CD4-positive, alpha-beta T cell treated with Interleukin-17A for 4 hours (primary cell): ENCODE data around the gene COL4A3.

Experiments
- DNase-seq: peaks from one replicate; pipeline ENCODE4 v3.0.0-alpha.2; 2020; ENCODE audit warnings: mixed read lengths

COL4A3 gene

GRCh38 chr2:227163998-227164762 is at the start of gene COL4A3, which contains the start of gene COL4A4:
Gene COL4A3 (plus strand): TSS chr2:227164624. CDS start chr2:227164727, 103 bp downstream.
Gene COL4A4 (minus strand): TSS chr2:227164205. CDS start chr2:227147483, 16,722 bp downstream.
- DNase-seq: no peak

GRCh38 chr2:227115761-227116160 is 48.7 kb upstream of the COL4A3 start:
- DNase-seq: no peak

GRCh38 chr2:227117027-227117426 is 47.4 kb upstream of the COL4A3 start:
- no peak for DNase-seq

GRCh38 chr2:227117852-227118251 is 46.6 kb upstream of the COL4A3 start:
- DNase-seq: no peak

DNA sequence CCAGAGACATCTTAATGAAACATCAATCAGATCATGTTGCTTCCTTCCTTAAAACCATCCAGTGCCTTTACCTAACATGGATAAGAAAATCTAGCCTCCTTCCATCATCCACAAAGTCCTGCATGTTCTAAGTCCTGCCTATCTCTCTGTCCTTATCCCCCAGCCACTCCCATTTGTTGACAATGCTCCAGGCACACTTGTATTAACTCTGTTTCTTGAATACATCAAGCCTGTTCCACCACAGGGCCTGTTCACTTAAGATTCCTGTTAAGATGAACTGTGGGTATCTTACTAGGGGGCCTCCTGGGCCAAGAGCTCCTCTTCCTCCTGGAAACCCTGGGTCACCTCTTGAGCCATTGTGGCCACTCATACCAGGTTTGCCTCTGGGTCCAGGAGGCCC is 46.1 kb upstream of the COL4A3 start:
- DNase-seq: no peak

GRCh38 chr2:227123697-227124096 is 40.7 kb upstream of the COL4A3 start:
- DNase-seq: no peak

DNA sequence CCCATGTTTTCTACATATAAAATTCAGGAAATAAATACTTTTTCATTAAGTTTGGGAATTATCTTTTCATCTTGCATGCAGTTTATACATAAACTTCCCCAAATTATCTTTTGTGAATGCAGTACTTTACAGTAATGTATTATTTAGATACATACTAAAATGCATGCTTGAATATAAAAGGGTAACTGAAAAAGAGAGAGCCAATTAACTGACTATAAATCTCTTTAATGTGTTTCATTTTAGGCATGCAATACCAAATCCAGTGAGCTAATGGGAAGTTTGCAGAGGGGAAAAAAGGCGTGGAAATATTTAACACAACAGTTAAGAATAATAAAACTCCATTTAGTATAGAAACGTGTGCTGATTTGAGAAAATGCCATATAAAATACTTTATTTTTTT is 39.6 kb upstream of the COL4A3 start:
- no peak for DNase-seq

- DNase-seq: no peak
These were observed 38.9 kb upstream of the COL4A3 start for GRCh38 chr2:227125506-227125905.

- no peak for DNase-seq
These were observed 37.2 kb upstream of the COL4A3 start for GRCh38 chr2:227127201-227127600.

DNA sequence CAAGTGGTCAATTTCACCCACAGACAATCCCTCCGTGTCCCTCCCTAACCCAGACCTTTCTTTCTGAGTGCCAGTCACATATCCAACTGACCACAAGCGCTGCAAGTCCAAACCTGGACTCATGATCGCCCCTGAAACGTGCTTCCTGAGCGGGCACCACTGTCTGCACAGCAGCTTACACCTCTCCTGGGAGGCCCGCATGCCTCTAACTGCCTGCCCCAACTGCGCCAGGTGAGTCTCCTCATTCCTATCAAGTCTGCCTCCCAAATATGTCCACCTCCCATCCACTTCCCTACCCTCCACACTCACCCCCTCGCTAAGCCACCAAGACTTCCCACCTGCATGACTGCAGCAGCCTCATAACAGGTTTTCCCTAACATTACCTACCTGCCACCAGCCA is 33.8 kb upstream of the COL4A3 start:
- DNase-seq: no peak

DNA sequence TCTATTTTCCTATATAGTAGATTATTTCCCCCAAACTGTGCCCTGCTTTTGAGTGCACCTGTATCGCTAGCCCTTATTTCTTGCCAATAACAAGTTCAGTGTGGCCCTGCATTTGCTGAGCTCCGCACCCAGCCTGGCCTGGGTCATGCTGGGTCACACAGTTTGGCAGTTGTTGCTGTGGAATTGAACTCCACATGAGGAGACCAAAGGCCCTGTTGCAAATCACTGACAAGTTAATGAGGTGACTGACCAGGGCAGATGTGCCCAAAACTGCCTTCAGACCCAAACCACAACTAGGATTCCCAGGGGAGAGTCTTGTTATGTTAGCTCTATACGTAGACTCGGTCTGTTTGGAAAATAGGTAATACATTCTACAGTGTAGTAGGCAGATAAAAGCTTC is 31.4 kb upstream of the COL4A3 start:
- no peak for DNase-seq

GRCh38 chr2:227134591-227134990 is 29.8 kb upstream of the COL4A3 start:
- no peak for DNase-seq

DNA sequence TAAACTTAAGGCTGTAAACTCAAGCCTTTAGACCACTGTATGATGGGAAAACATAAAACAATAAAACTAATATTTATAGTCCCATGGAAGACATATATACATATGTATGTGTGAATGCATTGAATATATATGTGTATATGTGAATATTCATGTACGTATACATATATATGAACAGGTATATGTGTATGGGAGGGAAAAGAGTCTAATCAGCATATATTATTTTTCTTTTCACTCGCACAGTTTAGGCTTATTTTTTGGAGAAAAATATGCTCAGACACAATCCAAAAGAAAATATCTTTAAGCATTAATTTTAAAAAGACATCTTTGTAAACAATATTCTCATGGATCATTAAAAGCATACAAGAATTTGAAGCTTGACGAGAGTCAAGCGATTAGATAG is 23.1 kb upstream of the COL4A3 start:
- DNase-seq: no peak

GRCh38 chr2:227143895-227144294 is 20.5 kb upstream of the COL4A3 start:
- no peak for DNase-seq

DNA sequence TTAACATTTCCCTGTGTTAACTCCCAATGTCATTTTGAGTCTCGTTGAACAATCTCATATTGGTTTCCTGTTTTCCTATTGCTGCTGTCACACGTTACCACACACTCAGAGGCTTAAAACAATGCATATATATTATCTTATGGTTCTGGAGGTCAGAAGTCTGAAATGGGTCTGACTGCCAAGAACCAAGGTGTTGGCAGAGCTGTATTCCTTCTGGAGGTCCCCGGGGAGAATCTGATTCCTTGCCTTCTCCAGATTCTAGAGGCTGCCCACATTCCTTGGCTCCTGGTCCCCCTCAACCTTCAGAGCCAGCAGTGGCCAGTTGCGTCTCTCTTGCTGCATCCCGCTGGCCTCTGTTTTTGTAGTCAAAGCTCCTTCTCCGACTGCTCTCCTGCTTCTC is 18.0 kb upstream of the COL4A3 start:
- DNase-seq: no peak

DNA sequence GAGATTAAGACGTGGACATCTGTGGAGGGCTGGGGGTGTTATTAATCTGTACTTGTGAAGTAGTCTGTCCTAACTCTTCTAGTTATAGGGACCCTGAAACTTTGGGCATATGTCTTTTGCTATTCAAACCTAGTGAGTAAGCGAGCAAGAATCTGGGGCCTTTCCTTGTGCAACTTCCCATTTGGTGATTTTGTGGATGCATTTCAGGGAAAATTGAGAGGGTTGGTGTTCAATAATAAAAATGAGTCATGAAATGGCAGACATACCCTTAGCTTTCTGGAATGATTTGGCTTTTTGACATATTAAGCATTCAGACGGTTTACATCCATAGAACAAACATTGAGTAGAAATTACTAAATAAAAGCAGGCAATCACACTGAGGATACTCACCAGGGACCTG is 17.4 kb upstream of the COL4A3 start:
- DNase-seq: no peak

GRCh38 chr2:227148106-227148505 is 16.3 kb upstream of the COL4A3 start:
- DNase-seq: no peak

- DNase-seq: no peak
These were observed 14.0 kb upstream of the COL4A3 start for GRCh38 chr2:227150222-227150936.

- DNase-seq: no peak
These were observed 12.2 kb upstream of the COL4A3 start for GRCh38 chr2:227152093-227152766.

DNA sequence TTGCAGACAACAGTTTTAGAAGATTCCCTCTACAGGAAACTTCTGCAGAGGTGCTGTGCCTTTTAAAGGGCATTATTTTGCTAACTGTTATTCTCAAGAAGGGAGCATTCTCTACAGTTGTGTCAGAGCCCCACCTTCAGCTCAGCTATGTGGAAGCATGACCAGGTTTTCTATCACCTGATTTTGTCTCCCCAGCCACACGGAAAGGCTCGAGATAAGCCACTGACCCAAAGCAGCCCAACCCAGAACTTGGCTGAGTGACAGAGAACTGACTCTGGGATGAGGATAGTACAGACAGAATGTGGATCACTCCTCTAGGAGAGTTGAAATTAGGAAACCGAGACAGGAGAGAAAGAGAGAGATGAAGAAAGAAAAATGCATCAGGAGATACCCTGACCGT is 11.1 kb upstream of the COL4A3 start:
- no peak for DNase-seq

- no peak for DNase-seq
These were observed 10.5 kb upstream of the COL4A3 start for GRCh38 chr2:227153758-227154486.

DNA sequence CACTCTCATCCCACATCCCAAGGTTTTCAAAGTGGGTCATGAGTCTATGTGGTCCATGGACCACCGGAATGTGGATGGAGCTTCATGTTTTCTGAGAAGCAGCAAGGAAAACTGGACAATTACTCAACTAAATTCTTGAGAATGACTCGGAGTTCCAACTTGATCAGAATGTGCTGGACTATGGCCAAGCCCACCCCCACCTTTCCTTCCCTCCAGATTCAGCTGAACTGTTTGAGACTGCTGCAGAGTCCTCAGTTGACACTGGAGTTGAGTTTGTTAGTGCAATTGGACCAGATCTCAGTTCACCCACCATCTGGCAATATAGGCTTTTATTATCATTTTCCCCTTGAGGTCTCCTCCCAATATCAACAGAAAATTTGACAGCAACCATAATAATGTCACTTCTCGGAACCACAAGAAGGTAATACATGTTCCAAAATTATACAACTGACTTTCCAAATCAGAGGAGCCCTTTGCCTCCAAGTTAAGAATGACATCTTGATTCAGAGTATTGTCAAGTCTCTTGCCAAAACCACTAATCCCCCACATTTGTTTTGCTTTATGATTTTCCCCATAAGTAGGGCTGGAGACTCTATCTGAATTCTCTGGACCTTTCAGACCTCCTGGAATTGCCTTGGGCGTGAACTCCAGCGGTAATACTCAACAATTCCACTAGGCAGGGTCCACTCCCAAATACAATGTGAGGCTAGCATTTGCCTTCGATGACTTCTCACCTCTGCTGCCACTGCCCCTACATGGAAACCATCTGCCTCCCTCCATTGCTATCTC is 9.2 kb upstream of the COL4A3 start:
- no peak for DNase-seq
